Astrocyte of the spinal cord (primary cell): ENCODE data around the gene ALS2.
"Not testable (repeated sequence)": the region's sequence is repeated elsewhere in the genome, so short reads cannot be mapped to it uniquely, and the experiment has no call there.

ENCODE experiments used
- DNase-seq: peaks from one replicate; pipeline ENCODE4 v3.0.0; 2011; ENCODE audit warnings: low read depth, low spot score
- H3K4me3 ChIP-seq: 2 replicates; pipeline ENCODE4 v1.5.1; 2011; ENCODE audit warnings: low read depth, mild to moderate bottlenecking, low read length, moderate library complexity
- in situ Hi-C: cut with HindIII; loops from 2 replicates; pipeline ENCODE4 v1.10.0; 2017; ENCODE audit warnings: low sequenced_read_pairs
- TF ChIP-seq, protein P1 (sequence below): IDR thresholded peaks from 2 replicates; pipeline ENCODE4 v1.5.1; 2012; ENCODE audit warnings: low read depth, mild to moderate bottlenecking, low read length, inconsistent platforms

Gene ALS2

DNA sequence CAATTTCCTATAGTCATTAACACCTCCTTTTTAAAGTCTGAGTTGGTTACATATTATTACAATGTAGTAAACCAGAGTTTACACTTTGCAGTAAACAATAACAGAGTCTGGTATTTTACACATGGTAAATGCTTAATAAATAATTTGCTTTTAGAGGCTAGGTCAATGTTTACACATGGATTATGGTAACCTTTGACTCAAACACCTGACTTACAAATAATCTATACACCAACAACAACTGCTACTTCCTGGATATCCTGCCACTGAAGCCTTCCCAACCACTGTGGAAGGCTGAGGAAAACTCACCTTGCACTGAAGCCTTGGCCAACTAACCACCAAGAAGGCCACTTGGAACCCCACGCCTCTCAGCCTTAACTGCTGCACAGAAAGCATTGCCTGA lies 5.4 kb downstream of the ALS2 start:
- H3K4me3 ChIP-seq: no peak overlapping the region
- in situ Hi-C loops: no loop called here
- TF ChIP-seq, protein P1, sequence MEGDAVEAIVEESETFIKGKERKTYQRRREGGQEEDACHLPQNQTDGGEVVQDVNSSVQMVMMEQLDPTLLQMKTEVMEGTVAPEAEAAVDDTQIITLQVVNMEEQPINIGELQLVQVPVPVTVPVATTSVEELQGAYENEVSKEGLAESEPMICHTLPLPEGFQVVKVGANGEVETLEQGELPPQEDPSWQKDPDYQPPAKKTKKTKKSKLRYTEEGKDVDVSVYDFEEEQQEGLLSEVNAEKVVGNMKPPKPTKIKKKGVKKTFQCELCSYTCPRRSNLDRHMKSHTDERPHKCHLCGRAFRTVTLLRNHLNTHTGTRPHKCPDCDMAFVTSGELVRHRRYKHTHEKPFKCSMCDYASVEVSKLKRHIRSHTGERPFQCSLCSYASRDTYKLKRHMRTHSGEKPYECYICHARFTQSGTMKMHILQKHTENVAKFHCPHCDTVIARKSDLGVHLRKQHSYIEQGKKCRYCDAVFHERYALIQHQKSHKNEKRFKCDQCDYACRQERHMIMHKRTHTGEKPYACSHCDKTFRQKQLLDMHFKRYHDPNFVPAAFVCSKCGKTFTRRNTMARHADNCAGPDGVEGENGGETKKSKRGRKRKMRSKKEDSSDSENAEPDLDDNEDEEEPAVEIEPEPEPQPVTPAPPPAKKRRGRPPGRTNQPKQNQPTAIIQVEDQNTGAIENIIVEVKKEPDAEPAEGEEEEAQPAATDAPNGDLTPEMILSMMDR: no peak
- DNase-seq: no peak

DNA sequence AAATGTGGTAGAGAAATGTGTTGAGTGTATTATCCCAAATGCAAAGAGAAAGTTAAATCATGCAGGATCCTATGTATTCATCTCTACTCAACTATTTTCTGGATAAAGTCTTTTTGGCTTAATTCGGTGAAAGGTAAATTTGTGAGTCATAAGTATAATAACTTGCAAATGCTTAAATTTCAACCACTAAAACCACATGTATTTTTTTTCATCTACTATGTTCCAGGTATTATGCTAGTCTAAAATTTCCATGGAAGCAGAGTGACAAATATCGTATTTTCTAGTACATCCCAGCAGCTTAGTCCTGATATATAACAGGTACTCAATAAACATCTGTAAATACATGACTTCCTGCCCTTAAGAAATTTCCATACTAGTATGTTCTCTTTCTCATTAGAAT lies 6.2 kb downstream of the ALS2 start:
- peak; percentile 37 for DNase-seq
- in situ Hi-C loops: no loop called here
- H3K4me3 ChIP-seq: no peak overlapping the region
- TF ChIP-seq, protein P1: no peak

DNA sequence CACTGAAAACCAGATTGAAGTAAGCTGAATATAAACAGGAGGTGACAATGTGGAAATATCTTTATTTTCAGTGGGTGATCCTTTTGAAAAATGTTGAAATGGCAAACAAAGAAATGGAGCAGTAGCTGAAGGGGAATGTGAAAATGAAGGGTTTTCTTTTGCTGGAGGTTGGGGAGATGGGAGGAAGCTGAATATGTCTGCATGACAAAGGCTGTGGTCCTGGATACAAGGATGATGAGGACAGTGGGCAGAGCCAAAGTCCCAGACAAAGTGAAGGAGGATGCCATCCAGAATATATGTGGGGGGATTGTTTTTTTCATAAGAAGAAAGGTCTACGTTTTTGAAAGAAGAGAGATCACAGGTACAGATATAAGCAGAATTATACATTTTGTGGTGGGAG lies 6.7 kb downstream of the ALS2 start:
- H3K4me3 ChIP-seq: no peak overlapping the region
- in situ Hi-C loops: no loop called here
- DNase-seq: no peak
- TF ChIP-seq, protein P1: no peak

DNA sequence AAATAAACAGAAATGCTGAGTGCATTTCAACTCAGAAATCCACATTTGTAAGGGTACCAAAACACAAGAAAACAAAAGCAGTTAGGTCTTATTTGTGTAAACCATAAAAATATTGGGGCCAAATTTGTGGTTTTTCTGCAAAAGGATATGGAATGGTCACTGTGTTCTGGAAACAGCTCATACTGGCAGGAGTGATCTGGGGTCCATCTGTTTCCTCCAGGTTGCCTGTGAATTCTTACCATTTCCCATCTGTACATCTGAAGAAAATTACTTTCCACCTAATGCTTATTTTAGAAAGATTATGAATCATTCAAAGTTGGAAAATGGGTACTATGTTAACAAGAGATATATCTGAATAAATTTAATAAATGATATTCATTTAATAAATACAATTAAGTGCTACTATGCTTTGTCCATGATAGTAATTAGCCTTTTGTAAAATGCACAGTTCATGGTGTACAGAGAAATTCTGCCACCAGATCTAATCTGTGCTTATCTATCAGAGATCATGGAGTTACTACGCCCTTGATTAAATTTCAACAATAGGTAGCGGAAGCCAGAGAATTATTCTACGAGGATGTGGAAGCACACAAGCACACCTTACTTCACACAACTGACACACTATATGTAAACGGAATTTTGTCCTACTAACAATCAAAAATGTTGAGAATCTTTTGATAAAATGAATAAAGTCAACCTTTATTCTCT lies 10.9 kb downstream of the ALS2 start:
- in situ Hi-C loops: no loop called here
- DNase-seq: no peak
- TF ChIP-seq, protein P1: no peak
- no peak overlapping the region for H3K4me3 ChIP-seq

DNA sequence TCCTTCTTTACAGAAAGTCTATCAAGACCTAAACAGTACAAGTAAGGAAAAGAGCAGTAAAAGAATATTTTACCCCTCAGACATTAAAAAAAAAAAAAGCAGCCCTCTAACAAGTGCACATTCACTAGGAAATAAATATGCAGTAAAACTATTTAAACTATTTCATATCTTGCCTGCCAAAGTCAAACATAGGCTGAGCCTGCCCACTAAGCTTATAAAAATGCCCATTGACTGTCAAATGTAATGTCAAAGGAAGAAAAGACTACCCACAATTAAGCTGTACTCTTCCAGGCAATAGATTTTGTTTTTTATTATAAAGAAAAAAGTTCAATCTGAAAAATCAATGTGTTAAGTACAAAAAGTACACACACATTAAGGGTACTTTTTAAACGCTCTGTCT lies 11.8 kb downstream of the ALS2 start:
- in situ Hi-C loops: no loop called here
- DNase-seq: peak; percentile 43
- TF ChIP-seq, protein P1: no peak
- no peak overlapping the region for H3K4me3 ChIP-seq

DNA sequence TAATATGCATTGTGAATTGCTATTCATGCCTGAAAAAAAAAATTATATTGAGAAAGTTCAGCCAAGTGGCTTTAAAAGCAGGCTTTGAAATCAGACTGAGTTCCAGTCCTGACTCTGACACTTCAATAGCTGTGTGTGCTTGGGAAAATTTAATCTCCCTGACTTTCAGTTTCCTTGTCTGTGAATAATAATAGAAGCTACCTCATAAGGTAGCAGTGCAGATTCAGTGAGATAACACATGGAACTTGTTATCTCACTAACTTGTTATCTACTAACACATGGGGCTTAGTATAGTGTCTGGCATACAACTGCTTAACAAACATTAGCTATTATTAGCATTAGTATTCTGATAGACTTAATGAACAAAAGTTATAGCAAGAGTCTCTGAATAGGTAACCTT lies 14.9 kb downstream of the ALS2 start:
- TF ChIP-seq, protein P1: no peak
- in situ Hi-C loops: no loop called here
- H3K4me3 ChIP-seq: no peak overlapping the region
- no peak for DNase-seq

DNA sequence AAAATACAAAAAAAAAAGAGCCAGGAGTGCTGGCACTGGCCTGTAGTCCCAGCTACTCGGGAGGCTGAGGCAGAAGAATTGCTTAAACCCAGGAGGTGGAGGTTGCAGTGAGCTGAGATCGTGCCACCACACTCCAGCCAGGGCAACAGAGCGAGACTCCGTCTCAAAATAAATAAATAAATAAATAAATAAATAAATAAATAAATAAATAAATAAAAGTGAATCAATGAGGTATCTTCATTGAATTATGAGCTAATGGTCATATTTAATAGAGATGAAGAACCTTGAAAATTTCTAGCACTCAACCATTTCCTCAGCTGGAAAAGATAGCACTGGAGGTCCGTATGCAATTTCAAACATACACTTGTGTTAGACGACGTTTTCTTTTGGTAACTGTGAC lies 16.3 kb downstream of the ALS2 start:
- in situ Hi-C loops, DNase-seq, H3K4me3 ChIP-seq: not testable (repeated sequence)
